K562 (cell line): ENCODE data around the gene MANEAL. TPM values are rescaled to one million over a fixed set of nuclear protein-coding genes. Genes with fewer than 3 reads are reported as not detected.

Experiments used
- CHD4 ChIP-seq: fragments of 200-600 bp; sonication (generic); IDR thresholded peaks from 3 replicates; pipeline ENCODE4 v1.6.1; 2012; ENCODE audit warnings: low read depth, mild to moderate bottlenecking, mixed read lengths, low read length, inconsistent platforms; ENCODE audit not compliant: insufficient read depth, insufficient replicate concordance, poor library complexity, severe bottlenecking
- KAT2B ChIP-seq: IDR thresholded peaks from one replicate; pipeline ENCODE4 v1.6.1; 2012; ENCODE audit warnings: low read depth, mild to moderate bottlenecking, control low read depth, inconsistent platforms, low read length, moderate library complexity
- MCM7 ChIP-seq, 2 experiments: fragments of 450-650 bp; IDR thresholded peaks; 2 replicates each; pipeline ENCODE4 v1.6.1; 2016 to 2018
- MYBL2 ChIP-seq, 2 experiments: fragments of 450-650 bp in 1 of 2; sonication (generic) in 1 of 2; formaldehyde crosslinking in 1 of 2; IDR thresholded peaks; 2 replicates each; pipeline versions ENCODE4 v1.6.1 to v1.8.1; 2017 to 2022; ENCODE audit warnings: borderline replicate concordance in 1 of 2, inconsistent platforms in 1 of 2, low read depth in 1 of 2, mild to moderate bottlenecking in 1 of 2, missing genetic modification reagents in 1 of 2, moderate library complexity in 1 of 2
- NEUROD1 ChIP-seq: fragments of 150-350 bp; IDR thresholded peaks from 2 replicates; pipeline ENCODE4 v1.6.1; 2014; ENCODE audit warnings: borderline replicate concordance, low read length, low read depth; ENCODE audit not compliant: partially characterized antibody
- PML ChIP-seq: IDR thresholded peaks from 2 replicates; pipeline ENCODE4 v1.6.1; 2012; ENCODE audit warnings: low read length, inconsistent platforms
- RBM39 ChIP-seq: fragments of 200-400 bp; formaldehyde crosslinking; optimal IDR thresholded peaks from 2 replicates; pipeline ENCODE3; 2018; ENCODE audit warnings: low read depth, low read length
- SRSF3 ChIP-seq: fragments of 200-400 bp; formaldehyde crosslinking; IDR thresholded peaks from 2 replicates; pipeline ENCODE4 v1.6.1; 2016; ENCODE audit warnings: mild to moderate bottlenecking, low read length, moderate library complexity; ENCODE audit not compliant: insufficient read depth
- STAT5B ChIP-seq: fragments of 250-450 bp; sonication (Bioruptor Pico); IDR thresholded peaks from 2 replicates; pipeline ENCODE4 v1.8.0; 2021; ENCODE audit warnings: mild to moderate bottlenecking, inconsistent platforms
- TARDBP ChIP-seq: fragments of 450-650 bp; IDR thresholded peaks from 2 replicates; pipeline ENCODE4 v1.6.1; 2016
- TOE1 ChIP-seq, 2 experiments: fragments of 450-650 bp in 1 of 2; sonication (generic) in 1 of 2; formaldehyde crosslinking in 1 of 2; IDR thresholded peaks; 2 replicates each; pipeline versions ENCODE4 v1.7.1 to v1.8.0; 2016 to 2022; ENCODE audit warnings: borderline replicate concordance in 2 of 2, mild to moderate bottlenecking in 2 of 2, antibody characterized with exemption in 1 of 2, inconsistent platforms in 1 of 2, low read depth in 1 of 2, missing genetic modification reagents in 1 of 2, moderate library complexity in 1 of 2
- TRIM24 ChIP-seq, 2 experiments: fragments of 450-650 bp; IDR thresholded peaks; 2 replicates each; pipeline ENCODE4 v1.6.1; 2016
- U2AF2 ChIP-seq: fragments of 200-400 bp; formaldehyde crosslinking; optimal IDR thresholded peaks from 2 replicates; pipeline ENCODE3; 2017; ENCODE audit warnings: low read depth, mild to moderate bottlenecking, low read length
- ZC3H4 ChIP-seq: sonication (generic); formaldehyde crosslinking; IDR thresholded peaks from 2 replicates; pipeline ENCODE4 v1.9.0; 2021; ENCODE audit warnings: missing genetic modification reagents, borderline replicate concordance
- ZFP36 ChIP-seq: fragments of 150-350 bp; IDR thresholded peaks from 2 replicates; pipeline ENCODE4 v1.6.1; 2018; ENCODE audit warnings: low read length, low read depth; ENCODE audit not compliant: partially characterized antibody
- ZFPM2 ChIP-seq: fragments of 250-450 bp; sonication (Bioruptor Pico); IDR thresholded peaks from 2 replicates; pipeline ENCODE4 v1.5.1; 2022; ENCODE audit warnings: mild to moderate bottlenecking
- polyA plus RNA-seq, 8 experiments: library from polyadenylated mRNA; depleted of rRNA in 4 of 8; stranded (reverse) in 5 of 8; unstranded in 3 of 8; fragments of >200 nt; fragmentation: Nextera tagmentation in 2 of 8; fragmentation: Illumina TruSeq in 1 of 8; extraction: Ambion mirVana in 2 of 8; extraction: Trizol in 1 of 8; gene quantifications; 2 replicates each; pipeline versions ENCODE4 v1.2.1 to v1.2.3, GENCODE V29; 2011 to 2014; ENCODE audit warnings: inconsistent platforms in 1 of 8, missing spikeins in 1 of 8
- total RNA-seq, 7 experiments: library from RNA; depleted of rRNA in 6 of 7; stranded (reverse); fragments of >200 nt in 6 of 7; fragmentation: Illumina TruSeq in 2 of 7; extraction: Trizol in 2 of 7; gene quantifications; 2 replicates each; pipeline versions ENCODE4 v1.2.1 to v1.2.3, GENCODE V29; 2011 to 2021; ENCODE audit warnings: low replicate concordance in 1 of 7
- TF ChIP-seq, protein P1 (sequence below), 2 experiments: fragments of 450-650 bp in 1 of 2; IDR thresholded peaks; 2 replicates each; pipeline ENCODE4 v1.6.1; 2011 to 2017; ENCODE audit warnings: low read depth in 2 of 2, antibody characterized with exemption in 1 of 2, borderline replicate concordance in 1 of 2, low read length in 1 of 2, mild to moderate bottlenecking in 1 of 2, mixed read lengths in 1 of 2; ENCODE audit not compliant: control insufficient read depth in 1 of 2
- TF ChIP-seq, protein P2 (sequence below): sonication (generic); formaldehyde crosslinking; IDR thresholded peaks from 2 replicates; pipeline ENCODE4 v1.8.0; 2022; ENCODE audit warnings: missing genetic modification reagents, mild to moderate bottlenecking, moderate library complexity, borderline replicate concordance
- TF ChIP-seq, protein P3 (sequence below): fragments of 250-450 bp; sonication (Bioruptor Pico); IDR thresholded peaks from 2 replicates; pipeline ENCODE4 v1.8.0; 2022; ENCODE audit warnings: moderate library complexity, mild to moderate bottlenecking, inconsistent platforms
- TF ChIP-seq, protein P4 (sequence below): sonication (generic); formaldehyde crosslinking; IDR thresholded peaks from 2 replicates; pipeline ENCODE4 v1.8.0; 2022; ENCODE audit warnings: missing genetic modification reagents, mild to moderate bottlenecking, borderline replicate concordance

MANEAL gene
- total and polyA plus RNA-seq, 9 of the 15 experiments (the other 6 are each of a cell fraction or from before 2014, with no cell fraction given): 0.37 to 3.2 (median 1.2) TPM

DNA sequence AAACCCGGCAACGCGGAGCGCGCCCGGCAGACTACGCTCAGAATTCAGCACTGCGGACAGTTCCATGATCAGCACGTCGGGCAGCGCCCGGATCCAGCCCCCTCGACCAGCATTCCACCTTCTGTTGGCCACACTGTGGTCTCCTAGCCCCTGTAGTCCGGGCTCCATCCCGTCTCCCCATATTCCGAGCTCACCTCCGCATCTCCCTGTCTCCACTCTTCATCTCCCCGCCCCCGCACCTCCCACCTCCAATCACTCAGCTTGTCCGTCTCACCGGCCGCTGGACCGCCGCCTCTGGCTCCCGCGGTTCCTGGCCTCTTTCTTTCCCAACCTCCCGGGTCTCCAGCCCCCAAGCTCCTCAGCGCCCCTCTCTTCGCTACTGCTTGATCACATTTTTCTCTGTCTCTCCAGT lies 29.2 kb upstream of the MANEAL start (continued):
- TF ChIP-seq, protein P1, sequence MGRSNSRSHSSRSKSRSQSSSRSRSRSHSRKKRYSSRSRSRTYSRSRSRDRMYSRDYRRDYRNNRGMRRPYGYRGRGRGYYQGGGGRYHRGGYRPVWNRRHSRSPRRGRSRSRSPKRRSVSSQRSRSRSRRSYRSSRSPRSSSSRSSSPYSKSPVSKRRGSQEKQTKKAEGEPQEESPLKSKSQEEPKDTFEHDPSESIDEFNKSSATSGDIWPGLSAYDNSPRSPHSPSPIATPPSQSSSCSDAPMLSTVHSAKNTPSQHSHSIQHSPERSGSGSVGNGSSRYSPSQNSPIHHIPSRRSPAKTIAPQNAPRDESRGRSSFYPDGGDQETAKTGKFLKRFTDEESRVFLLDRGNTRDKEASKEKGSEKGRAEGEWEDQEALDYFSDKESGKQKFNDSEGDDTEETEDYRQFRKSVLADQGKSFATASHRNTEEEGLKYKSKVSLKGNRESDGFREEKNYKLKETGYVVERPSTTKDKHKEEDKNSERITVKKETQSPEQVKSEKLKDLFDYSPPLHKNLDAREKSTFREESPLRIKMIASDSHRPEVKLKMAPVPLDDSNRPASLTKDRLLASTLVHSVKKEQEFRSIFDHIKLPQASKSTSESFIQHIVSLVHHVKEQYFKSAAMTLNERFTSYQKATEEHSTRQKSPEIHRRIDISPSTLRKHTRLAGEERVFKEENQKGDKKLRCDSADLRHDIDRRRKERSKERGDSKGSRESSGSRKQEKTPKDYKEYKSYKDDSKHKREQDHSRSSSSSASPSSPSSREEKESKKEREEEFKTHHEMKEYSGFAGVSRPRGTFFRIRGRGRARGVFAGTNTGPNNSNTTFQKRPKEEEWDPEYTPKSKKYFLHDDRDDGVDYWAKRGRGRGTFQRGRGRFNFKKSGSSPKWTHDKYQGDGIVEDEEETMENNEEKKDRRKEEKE (IDR thresholded peaks at IDR 0.05; ENCODE audit: borderline replicate concordance in 1 of 2, control insufficient read depth in 1 of 2, low read depth in 2 of 2, low read length in 1 of 2): no peak
- TF ChIP-seq, protein P2, sequence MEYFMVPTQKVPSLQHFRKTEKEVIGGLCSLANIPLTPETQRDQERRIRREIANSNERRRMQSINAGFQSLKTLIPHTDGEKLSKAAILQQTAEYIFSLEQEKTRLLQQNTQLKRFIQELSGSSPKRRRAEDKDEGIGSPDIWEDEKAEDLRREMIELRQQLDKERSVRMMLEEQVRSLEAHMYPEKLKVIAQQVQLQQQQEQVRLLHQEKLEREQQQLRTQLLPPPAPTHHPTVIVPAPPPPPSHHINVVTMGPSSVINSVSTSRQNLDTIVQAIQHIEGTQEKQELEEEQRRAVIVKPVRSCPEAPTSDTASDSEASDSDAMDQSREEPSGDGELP (CRISPR knock-in tag): peak; percentile 91
- TF ChIP-seq TRIM24 (IDR thresholded peaks at IDR 0.05) (no peak), U2AF2 (no peak), STAT5B (no peak), NEUROD1 (peak; percentile 22), KAT2B (no peak), CHD4 (no peak), ZFPM2 (no peak), MCM7 (IDR thresholded peaks at IDR 0.05) (no peak), SRSF3 (no peak), ZC3H4 (CRISPR knock-in tag) (no peak), MYBL2 (IDR thresholded peaks at IDR 0.05; ENCODE audit: low read depth) (no peak), MYBL2 (CRISPR knock-in tag; IDR thresholded peaks at IDR 0.05; ENCODE audit: borderline replicate concordance) (peak; percentile 82; the same call in 1 of the 2 replicates), RBM39 (no peak), TARDBP (no peak), PML (no peak), TOE1 (IDR thresholded peaks at IDR 0.05; ENCODE audit: borderline replicate concordance) (no peak), TOE1 (CRISPR knock-in tag; IDR thresholded peaks at IDR 0.05; ENCODE audit: borderline replicate concordance, low read depth) (peak; percentile 99), ZFP36 (no peak)
- TF ChIP-seq, protein P3, sequence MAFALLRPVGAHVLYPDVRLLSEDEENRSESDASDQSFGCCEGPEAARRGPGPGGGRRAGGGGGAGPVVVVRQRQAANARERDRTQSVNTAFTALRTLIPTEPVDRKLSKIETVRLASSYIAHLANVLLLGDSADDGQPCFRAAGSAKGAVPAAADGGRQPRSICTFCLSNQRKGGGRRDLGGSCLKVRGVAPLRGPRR (CRISPR knock-in tag): no peak
- TF ChIP-seq, protein P4, sequence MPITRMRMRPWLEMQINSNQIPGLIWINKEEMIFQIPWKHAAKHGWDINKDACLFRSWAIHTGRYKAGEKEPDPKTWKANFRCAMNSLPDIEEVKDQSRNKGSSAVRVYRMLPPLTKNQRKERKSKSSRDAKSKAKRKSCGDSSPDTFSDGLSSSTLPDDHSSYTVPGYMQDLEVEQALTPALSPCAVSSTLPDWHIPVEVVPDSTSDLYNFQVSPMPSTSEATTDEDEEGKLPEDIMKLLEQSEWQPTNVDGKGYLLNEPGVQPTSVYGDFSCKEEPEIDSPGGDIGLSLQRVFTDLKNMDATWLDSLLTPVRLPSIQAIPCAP (CRISPR knock-in tag): peak; percentile 99
